AG04450 (cell line): Measurements from ENCODE around the gene PPP2R5C. TPM values are rescaled to one million over a fixed set of nuclear protein-coding genes. Genes with fewer than 3 reads are reported as not detected.
A peak's percentile ranks its signal among the peaks of the same experiment; 100 is the strongest.

Experiments used
- CTCF ChIA-PET: fragments of 300-600, 350-600 bp; formaldehyde crosslinking; extraction: SDS; loops from one replicate; lab custom pipeline; 2022; ENCODE audit warnings: antibody characterized with exemption, inconsistent platforms; lab: Charles Lee
- POLR2A ChIA-PET: fragments of 350-600 bp; formaldehyde crosslinking; extraction: SDS; loops from one replicate; lab custom pipeline; 2021; ENCODE audit warnings: antibody characterized with exemption, inconsistent platforms; lab: Yijun Ruan, JAX
- DNase-seq: peaks from one replicate; pipeline ENCODE4 v3.0.0-alpha.2; 2011; ENCODE audit warnings: low read depth, low spot score
- H3K27ac ChIP-seq: one replicate; pipeline ENCODE4 v1.5.1; 2012; ENCODE audit warnings: low read depth, low read length, control low read depth
- H3K27me3 ChIP-seq: one replicate; pipeline ENCODE4 v1.6.0; 2012; ENCODE audit warnings: low read length; ENCODE audit not compliant: control insufficient read depth, insufficient read depth
- H3K4me3 ChIP-seq: 2 replicates; pipeline ENCODE4 v1.5.1; 2011; ENCODE audit warnings: mild to moderate bottlenecking, low read depth, low read length, control low read depth
- H3K9me3 ChIP-seq: 2 replicates; pipeline ENCODE4 v1.5.1; 2012; ENCODE audit warnings: low read length; ENCODE audit not compliant: control insufficient read depth, insufficient read depth
- CTCF ChIP-seq: IDR thresholded peaks from 2 replicates; pipeline ENCODE4 v1.5.1; 2011; ENCODE audit warnings: low read depth, low read length, control low read depth, inconsistent platforms
- polyA plus RNA-seq: library from polyadenylated mRNA; depleted of rRNA; stranded (reverse); fragments of >200 nt; gene quantifications from 2 replicates; pipeline ENCODE4 v1.2.3, GENCODE V29; 2011

The PPP2R5C gene
- polyA plus RNA-seq, 1 experiment: 140 TPM

GRCh38 chr14:101915871-101916815, 154.6 kb downstream of the PPP2R5C start:
- Histone ChIP-seq H3K27me3 (no peaks in the 10 kb centered on the region), H3K27ac (no peak overlapping the region), H3K9me3 (no peaks in the 10 kb centered on the region), H3K4me3 (no peak overlapping the region)
- POLR2A ChIA-PET: no interaction called here
- TF ChIP-seq CTCF: no peak
- CTCF ChIA-PET: interaction anchor here (3.4 kb wide), 1 partner anchor 145 kb away, joined by 14 read pairs; no protein-coding TSS in a partner anchor
- no peak for DNase-seq

- H3K27me3 ChIP-seq: no peaks in the 10 kb centered on the region
These were observed 155.4 kb downstream of the PPP2R5C start for GRCh38 chr14:101916816-101917412.

GRCh38 chr14:101917413-101918017, 156.0 kb downstream of the PPP2R5C start:
- no peak for TF ChIP-seq CTCF
- no peak for DNase-seq
- POLR2A ChIA-PET: no interaction called here

More at GRCh38 chr14:101916816-101917412, 155.4 kb downstream of the PPP2R5C start:
- Histone ChIP-seq H3K4me3 (no peak overlapping the region), H3K9me3 (no peaks in the 10 kb centered on the region), H3K27ac (peak overlapping the region; percentile 11)
- CTCF ChIA-PET: interaction anchor here (3.4 kb wide), 1 partner anchor 146 kb away, joined by 14 read pairs; no protein-coding TSS in a partner anchor
- DNase-seq: no peak
- no peak for TF ChIP-seq CTCF
- POLR2A ChIA-PET: no interaction called here

GRCh38 chr14:101918065-101918989, 156.8 kb downstream of the PPP2R5C start:
- no peaks in the 10 kb centered on the region for H3K9me3 ChIP-seq
- CTCF ChIA-PET: interaction anchor here (3.4 kb wide), 1 partner anchor 148 kb away, joined by 14 read pairs; no protein-coding TSS in a partner anchor
- TF ChIP-seq CTCF: no peak
- POLR2A ChIA-PET: no interaction called here
- DNase-seq: no peak
- H3K27ac ChIP-seq: no peak overlapping the region
- H3K27me3 ChIP-seq: no peaks in the 10 kb centered on the region
- H3K4me3 ChIP-seq: peak overlapping the region; percentile 13; the same call in 1 of the 2 replicates

More at GRCh38 chr14:101917413-101918017, 156.0 kb downstream of the PPP2R5C start:
- Histone ChIP-seq H3K9me3 (no peaks in the 10 kb centered on the region), H3K4me3 (no peak overlapping the region), H3K27me3 (no peaks in the 10 kb centered on the region), H3K27ac (peak overlapping the region; percentile 21)
- CTCF ChIA-PET: interaction anchor here (3.4 kb wide), 1 partner anchor 147 kb away, joined by 14 read pairs; no protein-coding TSS in a partner anchor
